C4-2B (cell line): ENCODE data around the gene NAA16.

Experiments used
- ZFX ChIP-seq: fragments of 450-650 bp; IDR thresholded peaks from 2 replicates; pipeline ENCODE4 v1.6.1; 2017
- TF ChIP-seq, protein P1 (sequence below): fragments of 450-650 bp; conservative IDR thresholded peaks from 2 replicates; pipeline ENCODE4 v1.5.1; 2017; ENCODE audit warnings: mild to moderate bottlenecking

DNA sequence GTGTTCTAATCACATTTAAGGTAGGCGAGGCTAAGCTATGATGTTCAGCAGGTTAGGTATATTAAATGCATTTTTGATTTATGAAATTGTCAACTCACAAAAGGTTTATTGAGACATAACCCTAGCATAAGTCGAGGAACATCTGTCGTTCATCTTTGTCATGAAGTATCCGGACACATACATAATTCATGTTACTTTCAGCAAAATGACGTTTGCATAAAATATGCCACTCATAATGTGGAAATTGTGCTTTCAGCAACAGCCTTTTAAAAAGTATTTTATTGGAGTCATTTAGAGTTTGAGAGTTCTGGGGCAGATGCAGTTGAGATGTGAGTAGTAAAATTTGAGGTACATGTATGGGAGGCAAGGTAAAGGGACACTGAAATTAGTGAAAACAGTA, 66.4 kb downstream of the NAA16 start:
- TF ChIP-seq, protein P1, sequence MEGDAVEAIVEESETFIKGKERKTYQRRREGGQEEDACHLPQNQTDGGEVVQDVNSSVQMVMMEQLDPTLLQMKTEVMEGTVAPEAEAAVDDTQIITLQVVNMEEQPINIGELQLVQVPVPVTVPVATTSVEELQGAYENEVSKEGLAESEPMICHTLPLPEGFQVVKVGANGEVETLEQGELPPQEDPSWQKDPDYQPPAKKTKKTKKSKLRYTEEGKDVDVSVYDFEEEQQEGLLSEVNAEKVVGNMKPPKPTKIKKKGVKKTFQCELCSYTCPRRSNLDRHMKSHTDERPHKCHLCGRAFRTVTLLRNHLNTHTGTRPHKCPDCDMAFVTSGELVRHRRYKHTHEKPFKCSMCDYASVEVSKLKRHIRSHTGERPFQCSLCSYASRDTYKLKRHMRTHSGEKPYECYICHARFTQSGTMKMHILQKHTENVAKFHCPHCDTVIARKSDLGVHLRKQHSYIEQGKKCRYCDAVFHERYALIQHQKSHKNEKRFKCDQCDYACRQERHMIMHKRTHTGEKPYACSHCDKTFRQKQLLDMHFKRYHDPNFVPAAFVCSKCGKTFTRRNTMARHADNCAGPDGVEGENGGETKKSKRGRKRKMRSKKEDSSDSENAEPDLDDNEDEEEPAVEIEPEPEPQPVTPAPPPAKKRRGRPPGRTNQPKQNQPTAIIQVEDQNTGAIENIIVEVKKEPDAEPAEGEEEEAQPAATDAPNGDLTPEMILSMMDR = no peak
- TF ChIP-seq ZFX = no peak
